ENCODE data around the gene XRCC3.
A peak's percentile ranks its signal among the peaks of the same experiment; 100 is the strongest.

The XRCC3 gene

GRCh38 chr14:103728141-103728540 lies 12.9 kb upstream of the XRCC3 start:
- no peak for DNase-seq (ENCODE audit: low spot score in 2 of 2)
- no peak overlapping the region for H3K27ac Mint-ChIP-seq (ENCODE audit: low read depth)
- no peaks in the 10 kb centered on the region for H3K9me3 Mint-ChIP-seq
- peaks cover 6% of the 10 kb centered on the region for H3K4me1 Mint-ChIP-seq
- no peak overlapping the region for H3K4me3 Mint-ChIP-seq
- no peaks in the 10 kb centered on the region for H3K27me3 Mint-ChIP-seq
- no peak for ATAC-seq (replicated peaks; ENCODE audit: extremely low read depth, poor library complexity, severe bottlenecking)
- peaks cover 9% of the 10 kb centered on the region for H3K36me3 Mint-ChIP-seq (ENCODE audit: insufficient read depth)

DNA sequence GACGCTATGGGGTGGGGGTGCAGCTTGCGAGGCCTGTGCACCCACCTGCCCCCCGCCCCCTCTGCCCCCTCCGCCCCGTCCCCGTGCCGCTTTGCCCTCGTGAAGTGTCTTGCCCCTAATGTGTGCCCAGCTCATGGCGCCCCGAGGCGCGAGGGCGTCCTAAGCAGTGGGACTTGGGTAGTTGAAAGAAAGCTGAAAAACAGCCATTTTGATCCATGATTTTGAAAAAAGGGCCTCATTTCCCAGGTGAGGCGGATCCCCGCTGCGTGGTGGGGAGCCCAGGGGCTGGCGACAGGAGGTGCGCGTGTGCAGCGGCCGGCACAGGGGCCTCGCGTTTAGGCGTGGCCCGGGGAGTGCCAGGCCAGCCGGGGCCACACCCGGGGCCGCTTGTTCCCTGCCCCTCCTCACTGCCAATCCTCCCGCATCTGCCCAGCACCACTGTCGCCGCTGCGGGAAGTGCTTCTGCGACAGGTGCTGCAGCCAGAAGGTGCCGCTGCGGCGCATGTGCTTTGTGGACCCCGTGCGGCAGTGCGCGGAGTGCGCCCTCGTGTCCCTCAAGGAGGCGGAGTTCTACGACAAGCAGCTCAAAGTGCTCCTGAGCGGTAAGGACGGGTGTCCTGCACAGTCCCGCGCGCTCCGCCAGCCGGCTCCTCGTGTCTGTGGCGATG lies 12.2 kb upstream of the XRCC3 start:
- ATAC-seq (replicated peaks; ENCODE audit: extremely low read depth, poor library complexity, severe bottlenecking): no peak
- Mint-ChIP-seq H3K4me3 (no peak overlapping the region), H3K4me1 (peaks cover 6% of the 10 kb centered on the region), H3K36me3 (ENCODE audit: insufficient read depth) (peaks cover 9% of the 10 kb centered on the region), H3K27ac (ENCODE audit: low read depth) (no peak overlapping the region), H3K9me3 (no peaks in the 10 kb centered on the region), H3K27me3 (no peaks in the 10 kb centered on the region)
- DNase-seq (ENCODE audit: low spot score in 2 of 2): no peak

DNA sequence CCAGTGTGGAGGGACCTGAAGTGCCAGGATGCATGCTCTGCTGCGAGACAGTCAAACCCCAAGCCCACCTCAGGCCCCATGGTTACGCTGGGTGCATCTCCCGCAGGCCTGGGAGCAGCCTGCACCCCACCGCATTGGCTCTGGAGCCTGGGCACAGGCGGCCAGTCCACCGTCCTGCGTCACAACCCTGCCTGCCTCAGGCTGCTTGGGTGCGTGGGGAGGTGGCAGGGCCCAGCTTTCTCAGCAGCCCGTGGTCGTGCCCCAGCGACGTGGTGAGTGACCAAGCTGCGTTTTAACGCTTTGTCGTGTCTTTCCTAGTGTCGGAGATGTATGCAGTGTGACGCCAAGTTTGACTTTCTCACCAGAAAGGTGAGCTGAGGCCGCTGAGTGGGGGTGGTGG lies 11.2 kb upstream of the XRCC3 start:
- Mint-ChIP-seq H3K4me3 (no peak overlapping the region), H3K27me3 (no peaks in the 10 kb centered on the region), H3K4me1 (peaks cover 6% of the 10 kb centered on the region), H3K9me3 (no peaks in the 10 kb centered on the region), H3K27ac (ENCODE audit: low read depth) (no peak overlapping the region), H3K36me3 (ENCODE audit: insufficient read depth) (peaks cover 9% of the 10 kb centered on the region)
- no peak for DNase-seq (ENCODE audit: low spot score in 2 of 2)
- no peak for ATAC-seq (replicated peaks; ENCODE audit: extremely low read depth, poor library complexity, severe bottlenecking)

- no peak overlapping the region for H3K27ac Mint-ChIP-seq (ENCODE audit: low read depth)
- H3K27me3 Mint-ChIP-seq: no peaks in the 10 kb centered on the region
Observed at GRCh38 chr14:103725739-103726395, 10.6 kb upstream of the XRCC3 start.

GRCh38 chr14:103725001-103725682 lies 9.9 kb upstream of the XRCC3 start:
- H3K27me3 Mint-ChIP-seq: no peaks in the 10 kb centered on the region
- peaks cover 11% of the 10 kb centered on the region for H3K36me3 Mint-ChIP-seq (ENCODE audit: insufficient read depth)
- H3K9me3 Mint-ChIP-seq: no peaks in the 10 kb centered on the region
- no peak overlapping the region for H3K27ac Mint-ChIP-seq (ENCODE audit: low read depth)
- peaks cover 10% of the 10 kb centered on the region for H3K4me1 Mint-ChIP-seq
- ATAC-seq (replicated peaks; ENCODE audit: extremely low read depth, poor library complexity, severe bottlenecking): no peak
- no peak overlapping the region for H3K4me3 Mint-ChIP-seq
- no peak for DNase-seq (ENCODE audit: low spot score in 2 of 2)

More at GRCh38 chr14:103725739-103726395, 10.6 kb upstream of the XRCC3 start:
- Mint-ChIP-seq H3K9me3 (no peaks in the 10 kb centered on the region), H3K36me3 (ENCODE audit: insufficient read depth) (peaks cover 11% of the 10 kb centered on the region), H3K4me1 (peaks cover 10% of the 10 kb centered on the region), H3K4me3 (no peak overlapping the region)
- DNase-seq (ENCODE audit: low spot score in 2 of 2) (no peak), ATAC-seq (replicated peaks; ENCODE audit: extremely low read depth, poor library complexity, severe bottlenecking) (no peak)

GRCh38 chr14:103724116-103724515 lies 8.9 kb upstream of the XRCC3 start:
- DNase-seq (ENCODE audit: low spot score in 2 of 2): no peak
- peaks cover 4% of the 10 kb centered on the region for H3K36me3 Mint-ChIP-seq (ENCODE audit: insufficient read depth)
- H3K4me1 Mint-ChIP-seq: peaks cover 9% of the 10 kb centered on the region
- no peaks in the 10 kb centered on the region for H3K9me3 Mint-ChIP-seq
- H3K27ac Mint-ChIP-seq (ENCODE audit: low read depth): no peak overlapping the region
- no peaks in the 10 kb centered on the region for H3K27me3 Mint-ChIP-seq
- no peak overlapping the region for H3K4me3 Mint-ChIP-seq
- ATAC-seq (replicated peaks; ENCODE audit: extremely low read depth, poor library complexity, severe bottlenecking): no peak

GRCh38 chr14:103723748-103724081 lies 8.5 kb upstream of the XRCC3 start:
- ATAC-seq (replicated peaks; ENCODE audit: extremely low read depth, poor library complexity, severe bottlenecking): no peak
- Mint-ChIP-seq H3K4me1 (peaks cover 13% of the 10 kb centered on the region), H3K9me3 (no peaks in the 10 kb centered on the region), H3K4me3 (no peak overlapping the region), H3K27ac (ENCODE audit: low read depth) (no peak overlapping the region), H3K27me3 (no peaks in the 10 kb centered on the region), H3K36me3 (ENCODE audit: insufficient read depth) (peaks cover 2% of the 10 kb centered on the region)
- DNase-seq (ENCODE audit: low spot score in 2 of 2): no peak

GRCh38 chr14:103721334-103722120 lies 6.3 kb upstream of the XRCC3 start:
- H3K27ac Mint-ChIP-seq (ENCODE audit: low read depth): no peak overlapping the region
- no peaks in the 10 kb centered on the region for H3K27me3 Mint-ChIP-seq
- ATAC-seq (replicated peaks; ENCODE audit: extremely low read depth, poor library complexity, severe bottlenecking) (no peak), DNase-seq (ENCODE audit: low spot score in 2 of 2) (no peak)
- H3K9me3 Mint-ChIP-seq: no peaks in the 10 kb centered on the region
- H3K4me1 Mint-ChIP-seq: peaks cover 35% of the 10 kb centered on the region
- H3K36me3 Mint-ChIP-seq (ENCODE audit: insufficient read depth): peaks cover 4% of the 10 kb centered on the region
- H3K4me3 Mint-ChIP-seq: no peak overlapping the region

GRCh38 chr14:103719751-103720150 lies 4.5 kb upstream of the XRCC3 start:
- H3K4me1 Mint-ChIP-seq: peaks cover 41% of the 10 kb centered on the region
- H3K36me3 Mint-ChIP-seq (ENCODE audit: insufficient read depth): peaks cover 10% of the 10 kb centered on the region
- no peak for ATAC-seq (replicated peaks; ENCODE audit: extremely low read depth, poor library complexity, severe bottlenecking)
- no peaks in the 10 kb centered on the region for H3K9me3 Mint-ChIP-seq
- no peaks in the 10 kb centered on the region for H3K27me3 Mint-ChIP-seq
- no peak overlapping the region for H3K27ac Mint-ChIP-seq (ENCODE audit: low read depth)
- no peak overlapping the region for H3K4me3 Mint-ChIP-seq
- DNase-seq (ENCODE audit: low spot score in 2 of 2): no peak

- H3K4me3 Mint-ChIP-seq: no peak overlapping the region
- H3K27ac Mint-ChIP-seq (ENCODE audit: low read depth): no peak overlapping the region
- no peak for DNase-seq (ENCODE audit: low spot score in 2 of 2)
- no peaks in the 10 kb centered on the region for H3K9me3 Mint-ChIP-seq
- H3K27me3 Mint-ChIP-seq: no peaks in the 10 kb centered on the region
- peaks cover 46% of the 10 kb centered on the region for H3K4me1 Mint-ChIP-seq
- peaks cover 16% of the 10 kb centered on the region for H3K36me3 Mint-ChIP-seq (ENCODE audit: insufficient read depth)
- ATAC-seq (replicated peaks; ENCODE audit: extremely low read depth, poor library complexity, severe bottlenecking): no peak
Observed at GRCh38 chr14:103718572-103718971, 3.3 kb upstream of the XRCC3 start.

DNA sequence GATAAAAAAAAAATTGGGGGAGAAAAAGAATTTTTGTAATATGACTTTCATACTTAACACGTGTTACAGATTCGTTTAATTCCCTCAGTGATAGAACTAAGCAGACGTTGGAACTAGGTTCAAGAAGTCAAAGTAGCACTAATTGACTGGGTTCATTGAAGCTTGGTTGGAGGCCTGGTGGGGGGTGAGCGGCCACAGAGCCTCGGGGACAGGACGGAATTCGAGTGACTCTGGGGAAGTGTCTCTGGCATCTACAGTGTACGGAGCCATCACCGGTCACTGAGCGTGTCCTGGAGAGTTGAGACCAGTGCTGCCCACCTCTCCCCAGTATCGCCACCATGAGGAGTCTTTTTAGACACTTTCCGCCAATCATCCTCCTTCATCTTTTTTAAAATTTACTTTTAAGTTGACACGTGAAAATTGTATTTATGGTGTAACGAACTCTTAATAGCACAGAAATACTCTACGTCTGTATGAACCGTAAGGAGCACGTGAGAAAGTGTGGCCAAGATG lies 1.7 kb upstream of the XRCC3 start:
- Mint-ChIP-seq H3K9me3 (no peaks in the 10 kb centered on the region), H3K27ac (ENCODE audit: low read depth) (no peak overlapping the region), H3K36me3 (ENCODE audit: insufficient read depth) (peaks cover 16% of the 10 kb centered on the region), H3K4me3 (peak overlapping the region; percentile 93), H3K4me1 (peaks cover 53% of the 10 kb centered on the region), H3K27me3 (no peaks in the 10 kb centered on the region)
- ATAC-seq (replicated peaks; ENCODE audit: extremely low read depth, poor library complexity, severe bottlenecking) (no peak), DNase-seq (ENCODE audit: low spot score in 2 of 2) (no peak)

DNA sequence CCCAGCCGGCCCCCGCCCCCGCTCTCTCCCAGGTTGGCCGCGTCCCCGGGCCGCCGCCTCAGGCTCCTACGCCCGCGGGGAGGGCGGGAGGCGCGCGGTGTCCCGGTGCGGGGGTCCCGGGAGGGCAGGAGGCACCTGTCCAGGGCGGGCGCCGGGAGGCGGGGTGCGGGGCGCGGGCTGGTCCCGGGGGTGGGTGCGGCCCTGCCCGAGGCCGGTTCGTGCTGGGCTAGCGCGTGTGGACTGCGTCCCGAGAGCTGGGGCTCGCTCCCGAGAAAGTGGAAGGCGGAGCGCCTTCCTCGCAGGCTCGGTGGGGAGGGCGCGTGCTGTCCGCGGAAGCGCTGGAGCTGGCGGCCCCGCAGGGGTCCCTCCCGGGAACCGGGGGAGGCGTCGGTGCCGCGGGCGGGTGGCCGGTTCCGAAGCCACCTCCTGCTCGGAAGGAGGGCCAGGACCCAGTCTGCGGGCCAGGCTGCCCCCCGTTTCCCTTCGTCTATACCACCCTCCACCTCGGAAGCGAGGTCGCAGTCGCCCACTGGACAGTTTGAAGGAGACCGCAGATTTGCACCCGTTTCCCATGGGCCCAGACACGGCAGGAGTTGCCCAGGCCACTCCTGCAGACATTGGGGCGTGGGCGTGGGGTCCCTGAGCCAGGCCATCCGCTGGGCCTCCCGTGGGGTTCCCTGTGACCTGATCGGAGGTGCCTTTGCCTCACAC lies 995 bp upstream of the XRCC3 start:
- peaks cover 51% of the 10 kb centered on the region for H3K4me1 Mint-ChIP-seq
- no peaks in the 10 kb centered on the region for H3K9me3 Mint-ChIP-seq
- H3K27me3 Mint-ChIP-seq: no peaks in the 10 kb centered on the region
- no peak for ATAC-seq (replicated peaks; ENCODE audit: extremely low read depth, poor library complexity, severe bottlenecking)
- H3K4me3 Mint-ChIP-seq: peak overlapping the region; percentile 93
- peaks cover 15% of the 10 kb centered on the region for H3K36me3 Mint-ChIP-seq (ENCODE audit: insufficient read depth)
- DNase-seq (ENCODE audit: low spot score in 2 of 2): no peak
- H3K27ac Mint-ChIP-seq (ENCODE audit: low read depth): no peak overlapping the region
